ENCODE measurements around the gene CRIM1. TPM values are rescaled to one million over a fixed set of nuclear protein-coding genes. Genes with fewer than 3 reads are reported as not detected.

Gene CRIM1
- total RNA-seq, 1 experiment from 2014 or later: 245 TPM

DNA sequence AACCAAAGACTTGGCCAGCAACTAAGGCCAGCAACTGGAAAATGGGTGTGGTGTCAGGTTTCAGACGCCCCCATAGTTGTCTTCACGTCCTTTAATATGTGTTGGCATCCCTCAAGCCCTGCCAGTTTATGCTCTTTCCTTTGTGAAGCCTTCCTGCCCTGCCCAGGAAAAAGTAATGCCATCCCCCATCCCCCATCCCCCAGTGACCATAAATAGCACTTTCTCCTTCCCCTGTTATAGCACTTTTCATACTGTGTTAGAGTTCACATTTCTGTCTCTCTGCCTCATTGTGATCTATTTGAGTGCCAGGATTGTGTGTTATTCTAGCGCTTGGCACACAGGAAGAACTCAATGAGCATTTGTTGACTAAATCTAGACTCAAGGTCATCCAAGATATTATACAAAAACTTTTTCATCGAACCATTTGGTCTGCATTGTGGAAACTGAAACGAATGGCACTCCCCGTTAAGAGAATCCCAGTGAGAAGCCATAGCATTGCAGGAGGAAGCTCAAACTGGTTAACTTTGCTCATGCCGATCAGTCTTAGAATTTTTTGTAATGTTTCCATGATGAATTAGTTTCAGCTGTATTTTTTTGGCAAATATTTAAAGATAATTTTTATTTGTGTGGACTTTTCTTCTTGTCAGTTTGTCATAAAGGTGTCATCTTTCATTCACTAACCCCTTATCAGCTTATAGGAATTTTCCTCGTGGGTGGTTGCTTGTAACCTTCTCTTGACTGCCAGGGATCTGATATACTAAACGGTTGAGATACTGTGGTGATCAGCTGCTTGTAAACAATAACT, 15.7 kb downstream of the CRIM1 start:
- DNase-seq (ENCODE audit: low read depth in 1 of 2, low spot score in 2 of 2): peak in 1 of 2 experiments; percentile 70
- no peak overlapping the region for H3K4me3 ChIP-seq
- H3K27ac ChIP-seq: peak overlapping the region; percentile 92
- H3K27me3 ChIP-seq (replicated peaks): no peaks in the 10 kb centered on the region
- no peaks in the 10 kb centered on the region for H3K9me3 ChIP-seq (replicated peaks)
- H3K36me3 ChIP-seq: peaks cover 39% of the 10 kb centered on the region
- H3K4me1 ChIP-seq (replicated peaks): peaks cover 99% of the 10 kb centered on the region

DNA sequence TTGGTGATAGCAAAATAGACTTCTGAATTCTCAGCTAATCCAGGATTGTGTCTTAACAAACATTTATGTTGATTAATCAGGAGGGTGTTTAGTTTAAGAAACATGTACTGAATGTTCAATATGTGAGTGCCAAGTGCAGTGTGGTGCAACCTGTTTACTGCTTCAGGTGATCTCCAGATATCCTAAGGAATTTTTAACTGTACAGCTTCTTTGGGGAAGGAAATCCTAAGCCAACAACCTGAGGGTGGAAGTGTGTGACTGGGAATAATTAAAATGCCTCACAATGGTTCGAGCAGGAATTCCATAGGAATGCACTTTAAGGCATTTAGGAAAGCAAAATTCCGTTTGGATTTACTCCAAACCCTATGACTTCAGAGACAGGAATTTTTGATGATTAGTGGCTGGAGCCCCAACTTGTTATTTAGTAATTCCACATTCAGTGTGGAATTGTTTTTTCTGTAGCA, 16.4 kb downstream of the CRIM1 start:
- H3K36me3 ChIP-seq: peaks cover 36% of the 10 kb centered on the region
- peaks cover 99% of the 10 kb centered on the region for H3K4me1 ChIP-seq (replicated peaks)
- H3K4me3 ChIP-seq: no peak overlapping the region
- no peaks in the 10 kb centered on the region for H3K9me3 ChIP-seq (replicated peaks)
- no peaks in the 10 kb centered on the region for H3K27me3 ChIP-seq (replicated peaks)
- H3K27ac ChIP-seq: peak overlapping the region; percentile 92
- DNase-seq (ENCODE audit: low read depth in 1 of 2, low spot score in 2 of 2): peak; percentile 60 to 91

DNA sequence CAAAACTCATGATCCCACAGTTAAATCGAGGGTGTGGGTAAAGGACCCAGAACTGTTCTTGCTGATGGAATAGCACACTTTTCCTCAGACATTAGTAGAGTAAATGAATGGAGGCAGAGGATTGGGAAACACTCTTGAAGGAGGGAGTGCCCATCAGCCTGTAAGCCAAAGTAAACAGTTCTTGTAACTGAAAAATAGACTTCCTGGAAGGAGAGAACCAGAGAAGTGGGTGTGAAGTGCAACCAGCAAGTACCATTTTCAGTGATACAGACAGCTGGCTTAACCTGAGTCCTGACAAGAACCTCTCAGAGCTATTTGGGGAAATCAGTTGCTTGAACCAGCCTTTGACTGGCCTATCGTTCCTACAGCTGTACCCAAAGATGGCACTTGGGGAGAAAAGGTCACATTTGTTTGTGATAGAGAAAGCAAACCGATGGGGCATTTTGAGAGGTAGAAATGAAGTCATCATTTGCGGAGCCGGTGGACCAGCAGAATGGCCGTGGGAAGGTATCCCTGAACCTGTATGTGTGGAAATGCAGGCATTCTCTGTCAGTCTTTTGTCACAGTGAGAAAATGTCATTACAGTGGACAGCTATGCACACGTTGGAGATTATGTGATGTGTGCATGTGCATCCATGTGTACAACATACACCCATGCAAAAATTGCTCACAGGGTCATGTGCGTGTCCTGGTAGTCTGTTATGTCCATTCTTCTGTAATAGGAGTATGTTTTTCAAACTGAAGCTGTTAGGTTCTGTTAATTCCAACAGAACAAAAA, 17.8 kb downstream of the CRIM1 start:
- Histone ChIP-seq H3K27ac (peak overlapping the region; percentile 92), H3K4me1 (replicated peaks) (peaks cover 99% of the 10 kb centered on the region), H3K27me3 (replicated peaks) (no peaks in the 10 kb centered on the region), H3K36me3 (peaks cover 38% of the 10 kb centered on the region), H3K9me3 (replicated peaks) (no peaks in the 10 kb centered on the region), H3K4me3 (no peak overlapping the region)
- DNase-seq (ENCODE audit: low read depth in 1 of 2, low spot score in 2 of 2): peak in 1 of 2 experiments; percentile 72

DNA sequence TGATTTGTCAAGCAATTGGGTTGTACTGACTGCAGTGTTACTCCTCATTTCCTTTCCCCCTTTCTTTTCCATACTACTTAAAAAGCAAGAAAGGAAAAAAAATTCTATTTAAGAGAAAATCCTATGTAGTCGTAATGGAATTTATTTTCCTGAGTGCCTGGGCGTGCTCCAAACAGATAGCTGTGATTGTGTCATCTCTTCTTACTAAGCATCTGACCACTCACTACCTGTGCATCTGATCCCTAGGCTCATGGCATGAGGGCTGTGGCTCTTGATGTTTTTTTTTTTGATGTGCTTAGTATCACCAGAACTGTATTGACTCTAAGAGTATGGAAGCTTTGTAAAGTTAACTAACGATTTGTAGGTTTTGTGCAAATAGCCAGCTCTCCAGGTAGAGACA, 19.0 kb downstream of the CRIM1 start:
- Histone ChIP-seq H3K4me3 (no peak overlapping the region), H3K4me1 (replicated peaks) (peaks cover 96% of the 10 kb centered on the region), H3K27ac (no peak overlapping the region; the same call in 1 of the 2 replicates), H3K9me3 (replicated peaks) (no peaks in the 10 kb centered on the region), H3K27me3 (replicated peaks) (no peaks in the 10 kb centered on the region), H3K36me3 (peaks cover 34% of the 10 kb centered on the region)
- DNase-seq (ENCODE audit: low read depth in 1 of 2, low spot score in 2 of 2): no peak

DNA sequence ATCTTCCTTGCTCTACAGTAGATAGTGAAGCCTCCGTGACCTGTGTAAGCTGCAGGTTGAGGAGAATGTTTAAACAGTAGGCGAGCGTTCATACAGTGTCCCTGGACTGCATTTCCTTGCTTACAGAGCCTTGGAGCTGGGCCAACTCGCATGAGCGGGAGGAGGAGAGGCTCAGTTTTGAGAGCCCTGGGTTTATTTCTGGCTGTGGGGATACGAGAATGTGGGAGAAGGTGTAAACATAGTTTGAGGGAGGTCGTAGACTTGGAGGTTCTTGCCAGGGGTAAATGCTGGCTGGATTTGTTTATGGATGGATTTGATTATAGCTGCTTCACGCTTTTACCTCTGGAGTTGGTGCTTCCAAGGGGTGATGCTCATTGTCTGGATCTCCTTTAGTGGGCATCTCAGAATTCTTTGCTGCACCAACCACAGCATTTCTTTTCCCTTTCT, 20.8 kb downstream of the CRIM1 start:
- H3K36me3 ChIP-seq: peaks cover 27% of the 10 kb centered on the region
- no peaks in the 10 kb centered on the region for H3K9me3 ChIP-seq (replicated peaks)
- H3K27me3 ChIP-seq (replicated peaks): no peaks in the 10 kb centered on the region
- H3K27ac ChIP-seq: peak overlapping the region; percentile 49
- no peak overlapping the region for H3K4me3 ChIP-seq
- DNase-seq (ENCODE audit: low read depth in 1 of 2, low spot score in 2 of 2): peak; percentile 95
- H3K4me1 ChIP-seq (replicated peaks): peaks cover 96% of the 10 kb centered on the region

DNA sequence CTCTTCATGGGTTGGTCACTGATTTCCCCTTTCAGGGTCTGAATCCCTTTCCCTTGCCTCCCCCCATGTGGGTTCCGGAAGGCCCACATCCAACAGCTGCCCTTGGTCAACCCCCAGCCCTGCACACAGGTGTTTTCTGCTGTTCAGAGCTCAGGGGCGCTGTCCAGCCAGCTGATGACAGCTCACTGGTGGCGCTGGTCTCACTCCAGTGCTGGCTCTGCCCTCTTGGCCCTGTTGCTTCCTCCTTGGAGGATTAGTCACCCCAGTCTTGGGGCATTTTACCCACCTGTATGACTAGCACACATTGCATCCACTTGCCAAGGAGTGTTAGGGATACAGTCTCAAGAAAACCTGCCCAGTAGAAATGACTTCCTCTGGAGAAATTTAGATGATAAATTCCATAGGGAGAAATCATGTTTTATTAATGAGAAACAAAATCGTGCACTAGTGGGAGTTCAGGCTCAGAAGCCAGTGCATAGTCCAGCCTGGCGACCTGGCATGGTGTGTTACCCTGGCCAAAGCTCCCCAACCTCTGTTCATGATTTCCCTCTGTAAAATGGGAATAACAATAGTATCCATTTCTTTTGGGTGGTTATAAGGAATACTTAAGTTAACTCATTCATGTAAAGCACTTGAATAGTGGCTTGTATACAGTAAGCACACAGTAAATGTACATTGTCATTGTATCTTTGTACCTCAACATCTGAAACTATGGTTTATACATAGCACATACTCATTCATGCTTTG, 21.6 kb downstream of the CRIM1 start:
- peaks cover 97% of the 10 kb centered on the region for H3K4me1 ChIP-seq (replicated peaks)
- H3K36me3 ChIP-seq: peaks cover 34% of the 10 kb centered on the region
- DNase-seq (ENCODE audit: low read depth in 1 of 2, low spot score in 2 of 2): no peak
- H3K9me3 ChIP-seq (replicated peaks): no peaks in the 10 kb centered on the region
- H3K27me3 ChIP-seq (replicated peaks): no peaks in the 10 kb centered on the region
- H3K4me3 ChIP-seq: no peak overlapping the region
- peak overlapping the region; percentile 49 for H3K27ac ChIP-seq

DNA sequence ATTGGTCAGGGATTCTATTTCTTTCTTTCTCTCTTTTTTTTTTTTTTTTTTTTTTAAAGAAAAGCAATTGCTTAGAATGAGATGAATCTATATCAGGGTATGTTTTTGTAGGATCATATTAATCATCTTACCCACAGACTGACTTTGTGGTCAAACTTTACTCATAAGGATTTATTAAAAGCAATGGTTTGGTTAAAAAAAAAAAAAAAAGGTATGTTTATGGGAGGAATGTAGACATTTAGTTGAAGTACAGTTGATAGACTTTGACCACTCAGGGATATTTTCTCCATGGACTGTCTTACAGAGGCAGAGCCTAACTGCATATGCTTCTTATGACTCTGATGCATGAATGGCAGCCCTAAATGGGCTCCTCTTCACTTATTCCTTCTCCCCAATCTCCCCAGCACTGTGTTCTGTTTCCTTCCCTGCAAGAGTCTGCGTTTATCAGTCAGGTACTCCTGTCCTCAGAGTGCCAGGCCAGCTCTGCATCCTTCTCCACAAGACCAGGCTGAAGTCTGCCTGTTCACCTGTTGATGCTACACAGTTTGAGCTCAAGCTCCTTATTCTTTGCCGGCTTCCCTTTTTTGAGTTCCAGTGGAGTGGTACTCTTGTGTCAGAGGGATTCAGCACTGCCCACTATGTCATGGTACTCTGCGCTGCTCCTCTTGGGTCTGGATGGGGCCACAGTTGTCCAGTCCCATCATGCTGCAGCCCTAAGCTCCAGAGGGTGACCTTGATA, 24.3 kb downstream of the CRIM1 start:
- Histone ChIP-seq H3K4me3 (no peak overlapping the region), H3K27me3 (replicated peaks) (no peaks in the 10 kb centered on the region), H3K36me3 (peaks cover 36% of the 10 kb centered on the region), H3K4me1 (replicated peaks) (peaks cover 80% of the 10 kb centered on the region), H3K9me3 (replicated peaks) (no peaks in the 10 kb centered on the region), H3K27ac (no peak overlapping the region)
- no peak for DNase-seq (ENCODE audit: low read depth in 1 of 2, low spot score in 2 of 2)

DNA sequence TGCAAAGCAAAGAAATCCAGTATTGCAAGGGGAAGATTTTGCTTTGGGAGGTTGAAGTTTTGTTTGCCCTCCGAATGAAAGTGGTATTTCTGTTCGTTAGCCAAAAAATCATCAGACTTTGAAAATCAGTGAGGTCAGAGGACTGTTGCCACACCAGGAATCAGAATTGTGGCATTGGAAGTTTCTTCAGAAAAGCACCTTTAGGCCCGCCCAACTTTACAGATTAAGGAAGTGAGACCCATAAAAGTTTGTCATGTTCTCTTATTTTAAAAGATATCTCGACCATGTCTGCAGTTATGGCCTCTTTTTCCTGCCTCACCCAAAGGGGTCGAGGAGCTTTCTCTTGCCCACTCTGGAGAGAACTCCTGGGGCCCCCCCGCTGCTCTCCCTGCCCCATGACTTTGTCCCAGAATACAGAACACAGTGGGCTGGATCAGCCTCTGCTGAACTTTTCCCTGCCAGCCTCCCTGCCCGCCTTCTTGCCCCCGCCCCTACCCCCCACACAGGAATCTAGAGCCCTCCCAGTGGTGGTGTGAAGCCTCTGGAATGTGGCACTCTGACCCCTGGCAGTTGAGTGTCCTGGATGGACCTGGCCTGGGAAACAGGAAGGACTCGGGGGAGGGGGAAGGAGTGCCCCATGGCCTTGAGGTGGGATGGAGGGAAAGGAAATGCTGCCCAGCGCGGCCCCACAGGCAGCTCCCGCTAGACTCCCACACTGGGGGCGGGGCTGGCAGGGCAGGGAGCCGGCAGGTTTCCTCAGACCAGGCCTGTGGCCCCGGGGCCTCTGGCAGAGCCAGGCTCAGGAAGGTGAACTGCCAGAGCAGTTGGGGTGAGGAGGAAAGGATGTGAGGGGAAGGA, 25.3 kb downstream of the CRIM1 start:
- H3K27me3 ChIP-seq (replicated peaks): no peaks in the 10 kb centered on the region
- H3K27ac ChIP-seq: peak overlapping the region; percentile 73

DNA sequence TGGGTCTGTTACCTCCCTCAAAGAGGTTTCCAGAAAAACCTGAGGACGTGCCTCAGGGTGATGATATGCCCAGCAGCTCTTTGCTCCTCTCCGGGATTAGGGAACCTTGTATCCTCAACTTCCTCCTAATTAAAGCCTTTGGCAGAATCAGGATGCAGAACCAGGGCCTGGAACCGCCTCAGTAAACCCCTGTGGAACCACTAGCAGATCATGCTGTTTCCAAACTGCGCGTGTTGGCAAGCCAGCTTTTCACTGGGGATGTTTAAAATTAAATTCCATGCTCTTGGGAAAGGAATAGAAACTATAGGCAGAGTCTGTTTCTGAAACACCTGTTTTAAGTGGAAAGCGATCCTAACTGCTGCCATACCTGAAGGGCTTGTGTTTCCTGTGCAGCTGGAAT, 26.4 kb downstream of the CRIM1 start:
- peak overlapping the region; percentile 73 for H3K27ac ChIP-seq
- H3K36me3 ChIP-seq: peaks cover 47% of the 10 kb centered on the region
- H3K4me1 ChIP-seq (replicated peaks): peaks cover 68% of the 10 kb centered on the region
- DNase-seq (ENCODE audit: low read depth in 1 of 2, low spot score in 2 of 2): no peak
- no peak overlapping the region for H3K4me3 ChIP-seq
- H3K27me3 ChIP-seq (replicated peaks): no peaks in the 10 kb centered on the region
- H3K9me3 ChIP-seq (replicated peaks): no peaks in the 10 kb centered on the region

More for the DNA sequence above, 25.3 kb downstream of the CRIM1 start:
- H3K36me3 ChIP-seq: peaks cover 43% of the 10 kb centered on the region
- H3K4me1 ChIP-seq (replicated peaks): peaks cover 73% of the 10 kb centered on the region
- H3K9me3 ChIP-seq (replicated peaks): no peaks in the 10 kb centered on the region
- no peak overlapping the region for H3K4me3 ChIP-seq
- peak; percentile 96 for DNase-seq (ENCODE audit: low read depth in 1 of 2, low spot score in 2 of 2)

DNA sequence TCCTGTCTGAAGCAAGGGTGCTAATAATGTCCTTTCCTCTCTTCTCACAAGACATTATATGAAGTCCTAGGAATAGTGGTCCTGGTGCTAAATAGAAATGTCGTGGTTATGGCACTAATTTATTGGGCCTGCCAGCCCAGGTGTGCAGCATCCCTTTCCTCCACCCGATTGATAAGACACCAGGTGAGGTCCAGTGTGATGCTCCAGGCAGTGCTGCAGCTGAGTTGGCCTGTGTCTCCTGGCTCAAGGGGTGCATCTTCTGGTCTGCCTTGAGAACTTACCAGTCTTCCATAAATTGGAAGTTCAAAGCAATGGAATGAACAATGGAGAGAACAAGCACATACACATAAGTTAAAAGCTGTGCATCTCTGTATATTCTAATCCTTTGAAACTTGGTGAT, 26.9 kb downstream of the CRIM1 start:
- H3K4me3 ChIP-seq: no peak overlapping the region
- DNase-seq (ENCODE audit: low read depth in 1 of 2, low spot score in 2 of 2): no peak
- no peak overlapping the region for H3K27ac ChIP-seq
- H3K36me3 ChIP-seq: peaks cover 49% of the 10 kb centered on the region
- H3K4me1 ChIP-seq (replicated peaks): peaks cover 68% of the 10 kb centered on the region
- H3K9me3 ChIP-seq (replicated peaks): no peaks in the 10 kb centered on the region
- H3K27me3 ChIP-seq (replicated peaks): no peaks in the 10 kb centered on the region

DNA sequence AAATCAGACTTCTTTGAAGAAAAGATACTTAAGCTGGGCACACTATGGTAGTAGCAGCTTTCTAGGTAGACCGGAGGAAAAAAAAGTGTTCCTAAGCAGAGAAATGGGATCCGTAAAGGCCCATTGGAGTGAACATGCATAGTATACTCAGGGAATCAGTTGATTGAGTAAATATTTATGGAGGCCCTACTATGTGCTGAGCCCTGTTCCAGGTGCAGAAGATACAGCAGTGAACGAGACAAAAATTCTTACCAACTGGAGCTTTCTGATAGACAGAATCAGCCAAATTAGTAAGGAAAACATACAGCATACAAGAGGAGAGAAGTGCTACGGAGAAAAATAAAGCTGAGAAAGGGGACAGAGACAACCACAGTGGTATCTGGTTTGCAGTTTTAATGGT, 28.1 kb downstream of the CRIM1 start:
- Histone ChIP-seq H3K27me3 (replicated peaks) (no peaks in the 10 kb centered on the region), H3K27ac (no peak overlapping the region), H3K9me3 (replicated peaks) (no peaks in the 10 kb centered on the region), H3K36me3 (peaks cover 45% of the 10 kb centered on the region), H3K4me1 (replicated peaks) (peaks cover 70% of the 10 kb centered on the region), H3K4me3 (no peak overlapping the region)
- no peak for DNase-seq (ENCODE audit: low read depth in 1 of 2, low spot score in 2 of 2)

DNA sequence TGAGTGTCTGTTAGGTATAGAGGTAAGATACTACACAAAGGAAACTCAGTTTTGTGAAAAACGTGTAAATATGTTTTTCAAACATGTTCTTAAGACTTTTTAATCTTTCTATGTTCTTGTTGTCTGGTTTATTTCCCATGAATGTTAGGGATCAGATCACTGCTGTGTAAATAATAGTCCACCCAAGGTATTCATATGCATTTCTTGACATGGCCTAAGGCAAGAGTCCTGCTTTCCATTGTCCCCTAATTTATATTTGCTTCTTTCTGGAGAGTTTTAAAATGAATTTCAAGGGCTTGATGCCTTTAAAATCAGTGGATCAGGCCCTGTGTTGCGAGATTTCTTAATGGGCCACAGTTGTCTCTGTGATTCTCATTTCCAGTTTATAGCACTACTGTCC, 28.9 kb downstream of the CRIM1 start:
- Histone ChIP-seq H3K4me1 (replicated peaks) (peaks cover 71% of the 10 kb centered on the region), H3K27ac (no peak overlapping the region)

More for the DNA sequence above, 28.9 kb downstream of the CRIM1 start:
- Histone ChIP-seq H3K9me3 (replicated peaks) (no peaks in the 10 kb centered on the region), H3K27me3 (replicated peaks) (no peaks in the 10 kb centered on the region), H3K36me3 (peaks cover 48% of the 10 kb centered on the region), H3K4me3 (no peak overlapping the region)
- no peak for DNase-seq (ENCODE audit: low read depth in 1 of 2, low spot score in 2 of 2)
